ENCODE measurements around the gene SH3GL1. TPM values are rescaled to one million over a fixed set of nuclear protein-coding genes. Genes with fewer than 3 reads are reported as not detected.
A peak's percentile ranks its signal among the peaks of the same experiment; 100 is the strongest.

SH3GL1 gene
- total RNA-seq, 2 donors from 2014 or later, result 35.4 to 54.7 TPM

DNA sequence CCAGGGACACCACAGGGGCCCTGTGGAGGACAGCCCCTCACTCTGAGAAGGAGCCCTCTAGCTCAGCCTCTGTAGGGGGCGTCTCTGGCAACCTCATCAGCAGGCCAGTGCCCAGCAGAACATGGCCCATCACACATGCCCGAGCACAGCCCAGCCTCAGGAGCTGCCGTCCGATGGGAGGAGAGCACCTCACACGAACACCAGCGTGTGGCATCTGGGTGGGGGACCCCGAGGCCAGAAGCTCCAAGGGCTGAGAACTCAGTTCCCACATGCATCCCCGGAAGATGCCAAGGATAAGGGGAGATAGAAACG is 11.3 kb downstream of the SH3GL1 start:
- Histone ChIP-seq H3K36me3 (no peaks in the 10 kb centered on the region), H3K9me3 (no peaks in the 10 kb centered on the region), H3K27me3 (replicated peaks; ENCODE audit: insufficient read depth) (no peaks in the 10 kb centered on the region), H3K4me1 (replicated peaks) (peaks cover 52% of the 10 kb centered on the region), H3K27ac (peak overlapping the region; percentile 85 to 86), H3K4me3 (no peak overlapping the region)
- 30% methylated on average over 9 of the region's 9 CpGs for WGBS
- no peak for DNase-seq (ENCODE audit: low spot score)
- TF ChIP-seq POLR2AphosphoS5 (IDR thresholded peaks at IDR 0.05) (no peak), POLR2A (IDR thresholded peaks at IDR 0.05) (no peak)
- TF ChIP-seq, protein P1, sequence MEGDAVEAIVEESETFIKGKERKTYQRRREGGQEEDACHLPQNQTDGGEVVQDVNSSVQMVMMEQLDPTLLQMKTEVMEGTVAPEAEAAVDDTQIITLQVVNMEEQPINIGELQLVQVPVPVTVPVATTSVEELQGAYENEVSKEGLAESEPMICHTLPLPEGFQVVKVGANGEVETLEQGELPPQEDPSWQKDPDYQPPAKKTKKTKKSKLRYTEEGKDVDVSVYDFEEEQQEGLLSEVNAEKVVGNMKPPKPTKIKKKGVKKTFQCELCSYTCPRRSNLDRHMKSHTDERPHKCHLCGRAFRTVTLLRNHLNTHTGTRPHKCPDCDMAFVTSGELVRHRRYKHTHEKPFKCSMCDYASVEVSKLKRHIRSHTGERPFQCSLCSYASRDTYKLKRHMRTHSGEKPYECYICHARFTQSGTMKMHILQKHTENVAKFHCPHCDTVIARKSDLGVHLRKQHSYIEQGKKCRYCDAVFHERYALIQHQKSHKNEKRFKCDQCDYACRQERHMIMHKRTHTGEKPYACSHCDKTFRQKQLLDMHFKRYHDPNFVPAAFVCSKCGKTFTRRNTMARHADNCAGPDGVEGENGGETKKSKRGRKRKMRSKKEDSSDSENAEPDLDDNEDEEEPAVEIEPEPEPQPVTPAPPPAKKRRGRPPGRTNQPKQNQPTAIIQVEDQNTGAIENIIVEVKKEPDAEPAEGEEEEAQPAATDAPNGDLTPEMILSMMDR (IDR thresholded peaks at IDR 0.05), result no peak
- intact Hi-C loops (cut with DNase I), result no loop called here

DNA sequence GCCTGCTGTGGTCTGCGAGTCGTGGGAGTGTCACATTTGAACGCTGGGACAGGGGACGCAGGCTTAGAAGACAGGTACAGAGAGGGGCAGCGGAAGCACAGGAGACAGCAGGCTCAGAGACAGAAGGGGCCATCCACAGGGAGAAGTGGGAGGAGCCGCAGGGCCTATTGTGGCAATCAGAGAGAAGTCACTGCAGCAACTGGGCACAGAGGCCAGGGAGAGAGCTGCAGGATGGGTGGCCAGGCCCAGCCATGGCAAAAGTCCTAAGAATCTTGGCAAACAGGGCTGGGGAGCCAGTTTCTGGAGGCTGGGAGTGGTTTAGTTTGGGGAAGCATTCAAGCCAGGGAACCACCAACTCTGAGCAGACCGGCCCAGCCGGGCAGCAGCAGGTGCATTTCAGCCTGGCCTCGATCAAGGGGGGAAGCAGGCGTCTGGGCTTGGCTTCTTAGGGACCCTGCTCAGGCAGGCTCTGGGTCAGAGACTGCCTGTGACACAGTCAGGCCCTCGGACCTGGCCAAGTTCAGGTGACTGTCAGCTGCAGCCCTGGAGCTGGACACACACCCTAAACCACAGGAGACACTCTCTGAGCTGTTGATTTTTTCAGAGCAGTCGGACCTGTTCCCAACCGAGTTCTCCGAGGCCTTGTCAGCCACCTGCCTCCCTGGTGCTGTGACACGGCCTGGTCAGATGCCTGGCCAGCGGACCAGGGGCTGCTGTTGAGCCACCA is 11.8 kb downstream of the SH3GL1 start:
- 29% methylated on average over 11 of the region's 16 CpGs for WGBS
- H3K9me3 ChIP-seq, result no peaks in the 10 kb centered on the region
- intact Hi-C loops (cut with DNase I), result no loop called here
- H3K4me1 ChIP-seq (replicated peaks), result peaks cover 49% of the 10 kb centered on the region
- no peak overlapping the region for H3K4me3 ChIP-seq
- H3K27ac ChIP-seq, result peak overlapping the region; percentile 85 to 86
- TF ChIP-seq POLR2A (IDR thresholded peaks at IDR 0.05) (no peak), POLR2AphosphoS5 (IDR thresholded peaks at IDR 0.05) (peak; percentile 48)
- TF ChIP-seq, protein P1 (IDR thresholded peaks at IDR 0.05), result peak in 1 of 4 experiments; percentile 14
- peak; percentile 75 for DNase-seq (ENCODE audit: low spot score)
- H3K36me3 ChIP-seq, result no peaks in the 10 kb centered on the region
- H3K27me3 ChIP-seq (replicated peaks; ENCODE audit: insufficient read depth), result no peaks in the 10 kb centered on the region

DNA sequence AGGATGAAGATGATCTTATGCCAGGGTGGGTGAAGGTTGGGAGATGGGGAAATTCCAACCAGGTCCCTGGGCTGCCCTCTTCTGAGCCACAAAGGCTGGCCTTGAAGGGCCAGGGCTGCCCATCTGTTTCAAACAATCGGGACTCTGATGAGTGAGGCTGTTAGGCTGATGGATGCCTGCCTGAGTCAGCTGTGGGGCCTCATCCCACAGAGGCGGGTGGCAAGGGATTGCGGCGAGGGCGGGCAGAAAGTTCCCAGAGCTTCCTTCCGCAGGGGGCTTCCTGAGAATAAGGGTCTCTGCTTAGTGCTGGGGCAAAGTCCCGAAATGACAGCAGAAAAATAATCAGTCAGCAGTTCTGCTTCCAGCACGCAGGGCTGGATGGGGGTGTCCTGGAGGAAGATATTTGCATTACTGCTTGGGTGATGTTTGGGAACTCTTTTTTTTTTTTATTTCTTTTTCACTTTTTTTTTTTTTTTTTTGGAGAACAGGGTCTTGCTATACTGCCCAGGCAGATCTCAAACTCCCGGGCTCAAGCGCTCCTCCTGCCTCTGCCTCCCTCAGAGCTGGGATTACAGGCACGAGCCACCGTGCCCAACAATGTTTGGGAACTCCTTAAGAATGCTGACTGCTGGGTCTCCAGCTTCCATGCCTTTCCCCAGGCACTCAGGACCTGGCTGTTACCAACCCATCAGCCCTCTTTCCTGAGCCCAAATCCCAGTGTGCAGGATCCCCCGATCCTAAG is 14.1 kb downstream of the SH3GL1 start:
- intact Hi-C loops (cut with DNase I), result no loop called here
- TF ChIP-seq POLR2A (IDR thresholded peaks at IDR 0.05) (no peak), POLR2AphosphoS5 (IDR thresholded peaks at IDR 0.05) (no peak)
- TF ChIP-seq, protein P1 (IDR thresholded peaks at IDR 0.05), result no peak
- Histone ChIP-seq H3K27ac (no peak overlapping the region), H3K27me3 (replicated peaks; ENCODE audit: insufficient read depth) (no peaks in the 10 kb centered on the region), H3K4me1 (replicated peaks) (peaks cover 38% of the 10 kb centered on the region), H3K36me3 (no peaks in the 10 kb centered on the region), H3K4me3 (no peak overlapping the region), H3K9me3 (no peaks in the 10 kb centered on the region)
- 87% methylated on average over 13 of the region's 13 CpGs for WGBS
- DNase-seq (ENCODE audit: low spot score), result no peak

DNA sequence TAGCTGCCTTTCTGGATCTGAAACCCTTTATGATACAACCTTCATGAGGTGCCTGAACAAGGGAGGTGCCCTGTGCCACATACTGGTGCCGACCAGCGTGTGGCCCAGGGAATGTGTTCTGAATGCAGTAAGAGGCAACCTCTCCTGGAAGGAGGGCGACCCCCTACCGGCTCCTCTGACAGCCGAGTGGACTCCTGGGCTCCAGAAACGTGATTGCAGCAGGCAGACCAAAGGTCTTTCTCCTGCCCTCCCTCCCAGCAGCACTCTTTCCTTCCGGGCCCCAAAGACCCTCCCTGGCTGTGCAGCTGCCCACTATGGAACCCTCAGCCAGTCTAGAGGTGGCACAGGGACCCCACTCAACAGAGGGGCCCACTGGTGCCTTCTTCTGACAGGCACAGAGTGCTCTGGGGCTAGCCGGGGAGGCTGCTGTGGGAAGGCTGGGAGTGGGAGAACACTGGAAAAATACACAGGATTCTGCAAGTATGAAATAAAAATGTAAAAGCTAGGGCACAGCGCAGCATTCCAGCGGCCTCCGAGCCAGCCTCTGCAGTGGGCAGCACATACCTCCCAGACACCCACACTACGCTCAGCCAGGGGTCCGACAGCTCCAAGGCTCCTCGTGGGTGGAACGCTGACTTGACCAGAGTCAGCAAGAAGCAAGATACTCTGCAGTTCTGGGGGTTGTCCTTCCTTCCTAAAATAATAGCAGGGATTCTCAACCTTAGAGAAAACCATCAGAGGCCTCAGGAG is 14.9 kb downstream of the SH3GL1 start:
- Histone ChIP-seq H3K9me3 (no peaks in the 10 kb centered on the region), H3K27ac (no peak overlapping the region), H3K4me3 (no peak overlapping the region), H3K4me1 (replicated peaks) (peaks cover 35% of the 10 kb centered on the region), H3K36me3 (no peaks in the 10 kb centered on the region), H3K27me3 (replicated peaks; ENCODE audit: insufficient read depth) (no peaks in the 10 kb centered on the region)
- WGBS, result 92% methylated on average over 15 of the region's 15 CpGs
- TF ChIP-seq, protein P1 (IDR thresholded peaks at IDR 0.05), result no peak
- TF ChIP-seq POLR2A (IDR thresholded peaks at IDR 0.05) (no peak), POLR2AphosphoS5 (IDR thresholded peaks at IDR 0.05) (no peak)
- intact Hi-C loops (cut with DNase I), result no loop called here
- no peak for DNase-seq (ENCODE audit: low spot score)

Data from prostate gland (tissue), 2 donors.